GM23338 (cell line): Measurements from ENCODE around the gene LPGAT1. TPM values are rescaled to one million over a fixed set of nuclear protein-coding genes. Genes with fewer than 3 reads are reported as not detected.

Source experiments
- ATAC-seq: fragments of 200-7000 bp; cut with Tn5 transposase; 3 replicates; pipeline ENCODE4 v1.9.1; 2020
- DNase-seq: peaks from one replicate; pipeline ENCODE4 v3.0.0-alpha.2; 2015; ENCODE audit warnings: low spot score
- H2AFZ ChIP-seq: fragments of 200-600 bp; sonication (generic); 2 replicates; pipeline ENCODE4 v1.8.0; 2016; ENCODE audit warnings: antibody characterized with exemption, mild to moderate bottlenecking, moderate library complexity
- H3F3A ChIP-seq: fragments of 200-600 bp; sonication (generic); replicated peaks from 2 replicates; pipeline ENCODE4 v1.8.0; 2017; ENCODE audit warnings: antibody characterized with exemption, mixed run types, low read depth
- H3K27ac ChIP-seq: fragments of 200-600 bp; sonication (generic); 2 replicates; pipeline ENCODE4 v1.6.1; 2016; ENCODE audit warnings: low read depth
- H3K27me3 ChIP-seq: fragments of 200-600 bp; sonication (generic); 2 replicates; pipeline ENCODE4 v1.8.0; 2016; ENCODE audit warnings: mild to moderate bottlenecking, mixed run types, moderate library complexity; ENCODE audit not compliant: insufficient read depth
- H3K36me3 ChIP-seq: fragments of 200-600 bp; sonication (generic); 2 replicates; pipeline ENCODE4 v1.8.0; 2016; ENCODE audit warnings: mild to moderate bottlenecking; ENCODE audit not compliant: insufficient read depth
- H3K4me1 ChIP-seq: fragments of 200-600 bp; sonication (generic); 2 replicates; pipeline ENCODE4 v1.8.0; 2016; ENCODE audit warnings: mild to moderate bottlenecking, moderate library complexity; ENCODE audit not compliant: insufficient read depth
- H3K4me2 ChIP-seq: fragments of 200-600 bp; sonication (generic); 2 replicates; pipeline ENCODE4 v1.7.1; 2017; ENCODE audit warnings: mixed run types
- H3K4me3 ChIP-seq: fragments of 200-600 bp; sonication (generic); 2 replicates; pipeline ENCODE4 v1.6.1; 2016; ENCODE audit warnings: mixed run types
- H3K79me2 ChIP-seq: fragments of 200-600 bp; sonication (generic); replicated peaks from 2 replicates; pipeline ENCODE4 v1.8.0; 2017; ENCODE audit warnings: mild to moderate bottlenecking; ENCODE audit not compliant: insufficient read depth
- H3K9me2 ChIP-seq: fragments of 200-600 bp; sonication (generic); 2 replicates; pipeline ENCODE4 v1.8.0; 2017; ENCODE audit not compliant: insufficient read depth
- H4K20me1 ChIP-seq: fragments of 200-600 bp; sonication (generic); replicated peaks from 2 replicates; pipeline ENCODE4 v1.8.0; 2017; ENCODE audit warnings: mild to moderate bottlenecking; ENCODE audit not compliant: insufficient read depth
- H3K27ac Mint-ChIP-seq: 2 replicates; pipeline ENCODE4 v1.8.0; 2020; ENCODE audit warnings: inconsistent platforms, mild to moderate bottlenecking, moderate library complexity, mixed read lengths
- H3K27me3 Mint-ChIP-seq: 3 replicates; pipeline ENCODE4 v1.8.0; 2022; ENCODE audit warnings: low read depth, mild to moderate bottlenecking, moderate library complexity, mixed read lengths, inconsistent platforms; ENCODE audit not compliant: insufficient read depth, poor library complexity
- H3K36me3 Mint-ChIP-seq: 3 replicates; pipeline ENCODE4 v1.8.0; 2021; ENCODE audit warnings: low read depth, mild to moderate bottlenecking, inconsistent platforms, moderate library complexity, mixed read lengths
- H3K4me1 Mint-ChIP-seq: 3 replicates; pipeline ENCODE4 v1.8.0; 2020; ENCODE audit warnings: mild to moderate bottlenecking, inconsistent platforms, mixed read lengths
- H3K4me3 Mint-ChIP-seq: 3 replicates; pipeline ENCODE4 v1.8.0; 2021; ENCODE audit warnings: moderate library complexity, mild to moderate bottlenecking, inconsistent platforms, mixed read lengths
- H3K9me3 Mint-ChIP-seq: 3 replicates; pipeline ENCODE4 v1.8.0; 2020; ENCODE audit warnings: moderate library complexity, mild to moderate bottlenecking, inconsistent platforms, mixed read lengths
- EZH2phosphoT487 ChIP-seq: fragments of 200-600 bp; sonication (generic); IDR thresholded peaks from one replicate; pipeline ENCODE4 v1.8.1; 2018; ENCODE audit warnings: antibody characterized with exemption; ENCODE audit not compliant: unreplicated experiment
- JUNB ChIP-seq: IDR thresholded peaks from one replicate; pipeline ENCODE4 v1.6.1; 2016; ENCODE audit warnings: antibody characterized with exemption; ENCODE audit not compliant: unreplicated experiment
- NANOG ChIP-seq: IDR thresholded peaks from 2 replicates; pipeline ENCODE4 v1.6.1; 2016; ENCODE audit warnings: antibody characterized with exemption, borderline replicate concordance
- STAT1 ChIP-seq: IDR thresholded peaks from one replicate; pipeline ENCODE4 v1.6.1; 2016; ENCODE audit warnings: antibody characterized with exemption; ENCODE audit not compliant: unreplicated experiment
- ZNF114 ChIP-seq: fragments of 250-450 bp; sonication (Bioruptor Pico); IDR thresholded peaks from 2 replicates; pipeline ENCODE4 v1.5.0; 2020; ENCODE audit warnings: mild to moderate bottlenecking, moderate library complexity
- polyA plus RNA-seq: library from polyadenylated mRNA; unstranded; fragments of >200 nt; fragmentation: Nextera tagmentation; extraction: Ambion mirVana; gene quantifications from 2 replicates; pipeline ENCODE4 v1.2.1, GENCODE V29; 2016
- total RNA-seq: library from RNA; depleted of rRNA; stranded (reverse); fragments of >200 nt; shearing (Covaris generic); gene quantifications from 2 replicates; pipeline ENCODE4 v1.2.3, GENCODE V29; 2014
- TF ChIP-seq, protein P1 (sequence below): fragments of 250-450 bp; sonication (Bioruptor Pico); IDR thresholded peaks from 2 replicates; pipeline ENCODE4 v1.5.0; 2020; ENCODE audit warnings: mild to moderate bottlenecking, moderate library complexity
- TF ChIP-seq, protein P2 (sequence below): IDR thresholded peaks from one replicate; pipeline ENCODE4 v1.6.1; 2018; ENCODE audit warnings: antibody characterized with exemption; ENCODE audit not compliant: unreplicated experiment

LPGAT1 gene
- total and polyA plus RNA-seq, 2 experiments from 2014 or later = 3.3 to 16.4 TPM

DNA sequence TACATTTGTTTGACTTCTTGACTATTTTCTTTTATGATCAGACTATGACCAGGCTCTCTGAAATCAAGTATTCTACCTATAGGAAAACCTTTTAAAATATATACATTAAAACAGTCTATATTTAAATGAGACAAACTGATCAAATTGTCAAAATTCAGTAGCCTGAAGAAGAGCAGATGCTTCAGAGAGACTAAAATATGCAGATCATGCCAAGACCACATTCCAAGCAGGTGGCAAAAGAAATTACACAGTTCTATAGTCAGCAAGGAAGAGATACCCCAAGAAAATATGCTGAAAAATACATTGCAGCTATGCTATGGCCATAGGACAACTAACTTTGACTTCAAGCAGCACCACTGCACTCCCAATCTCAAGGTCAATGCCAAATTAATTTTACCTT is 3.5 kb downstream of the LPGAT1 start (continued):
- TF ChIP-seq, protein P1, sequence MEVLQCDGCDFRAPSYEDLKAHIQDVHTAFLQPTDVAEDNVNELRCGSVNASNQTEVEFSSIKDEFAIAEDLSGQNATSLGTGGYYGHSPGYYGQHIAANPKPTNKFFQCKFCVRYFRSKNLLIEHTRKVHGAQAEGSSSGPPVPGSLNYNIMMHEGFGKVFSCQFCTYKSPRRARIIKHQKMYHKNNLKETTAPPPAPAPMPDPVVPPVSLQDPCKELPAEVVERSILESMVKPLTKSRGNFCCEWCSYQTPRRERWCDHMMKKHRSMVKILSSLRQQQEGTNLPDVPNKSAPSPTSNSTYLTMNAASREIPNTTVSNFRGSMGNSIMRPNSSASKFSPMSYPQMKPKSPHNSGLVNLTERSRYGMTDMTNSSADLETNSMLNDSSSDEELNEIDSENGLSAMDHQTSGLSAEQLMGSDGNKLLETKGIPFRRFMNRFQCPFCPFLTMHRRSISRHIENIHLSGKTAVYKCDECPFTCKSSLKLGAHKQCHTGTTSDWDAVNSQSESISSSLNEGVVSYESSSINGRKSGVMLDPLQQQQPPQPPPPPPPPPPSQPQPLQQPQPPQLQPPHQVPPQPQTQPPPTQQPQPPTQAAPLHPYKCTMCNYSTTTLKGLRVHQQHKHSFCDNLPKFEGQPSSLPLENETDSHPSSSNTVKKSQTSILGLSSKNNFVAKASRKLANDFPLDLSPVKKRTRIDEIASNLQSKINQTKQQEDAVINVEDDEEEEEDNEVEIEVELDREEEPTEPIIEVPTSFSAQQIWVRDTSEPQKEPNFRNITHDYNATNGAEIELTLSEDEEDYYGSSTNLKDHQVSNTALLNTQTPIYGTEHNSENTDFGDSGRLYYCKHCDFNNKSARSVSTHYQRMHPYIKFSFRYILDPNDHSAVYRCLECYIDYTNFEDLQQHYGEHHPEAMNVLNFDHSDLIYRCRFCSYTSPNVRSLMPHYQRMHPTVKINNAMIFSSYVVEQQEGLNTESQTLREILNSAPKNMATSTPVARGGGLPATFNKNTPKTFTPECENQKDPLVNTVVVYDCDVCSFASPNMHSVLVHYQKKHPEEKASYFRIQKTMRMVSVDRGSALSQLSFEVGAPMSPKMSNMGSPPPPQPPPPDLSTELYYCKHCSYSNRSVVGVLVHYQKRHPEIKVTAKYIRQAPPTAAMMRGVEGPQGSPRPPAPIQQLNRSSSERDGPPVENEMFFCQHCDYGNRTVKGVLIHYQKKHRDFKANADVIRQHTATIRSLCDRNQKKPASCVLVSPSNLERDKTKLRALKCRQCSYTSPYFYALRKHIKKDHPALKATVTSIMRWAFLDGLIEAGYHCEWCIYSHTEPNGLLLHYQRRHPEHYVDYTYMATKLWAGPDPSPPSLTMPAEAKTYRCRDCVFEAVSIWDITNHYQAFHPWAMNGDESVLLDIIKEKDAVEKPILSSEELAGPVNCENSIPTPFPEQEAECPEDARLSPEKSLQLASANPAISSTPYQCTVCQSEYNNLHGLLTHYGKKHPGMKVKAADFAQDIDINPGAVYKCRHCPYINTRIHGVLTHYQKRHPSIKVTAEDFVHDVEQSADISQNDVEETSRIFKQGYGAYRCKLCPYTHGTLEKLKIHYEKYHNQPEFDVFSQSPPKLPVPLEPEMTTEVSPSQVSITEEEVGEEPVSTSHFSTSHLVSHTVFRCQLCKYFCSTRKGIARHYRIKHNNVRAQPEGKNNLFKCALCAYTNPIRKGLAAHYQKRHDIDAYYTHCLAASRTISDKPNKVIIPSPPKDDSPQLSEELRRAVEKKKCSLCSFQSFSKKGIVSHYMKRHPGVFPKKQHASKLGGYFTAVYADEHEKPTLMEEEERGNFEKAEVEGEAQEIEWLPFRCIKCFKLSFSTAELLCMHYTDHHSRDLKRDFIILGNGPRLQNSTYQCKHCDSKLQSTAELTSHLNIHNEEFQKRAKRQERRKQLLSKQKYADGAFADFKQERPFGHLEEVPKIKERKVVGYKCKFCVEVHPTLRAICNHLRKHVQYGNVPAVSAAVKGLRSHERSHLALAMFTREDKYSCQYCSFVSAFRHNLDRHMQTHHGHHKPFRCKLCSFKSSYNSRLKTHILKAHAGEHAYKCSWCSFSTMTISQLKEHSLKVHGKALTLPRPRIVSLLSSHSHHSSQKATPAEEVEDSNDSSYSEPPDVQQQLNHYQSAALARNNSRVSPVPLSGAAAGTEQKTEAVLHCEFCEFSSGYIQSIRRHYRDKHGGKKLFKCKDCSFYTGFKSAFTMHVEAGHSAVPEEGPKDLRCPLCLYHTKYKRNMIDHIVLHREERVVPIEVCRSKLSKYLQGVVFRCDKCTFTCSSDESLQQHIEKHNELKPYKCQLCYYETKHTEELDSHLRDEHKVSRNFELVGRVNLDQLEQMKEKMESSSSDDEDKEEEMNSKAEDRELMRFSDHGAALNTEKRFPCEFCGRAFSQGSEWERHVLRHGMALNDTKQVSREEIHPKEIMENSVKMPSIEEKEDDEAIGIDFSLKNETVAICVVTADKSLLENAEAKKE (CRISPR knock-in tag) = no peak
- TF ChIP-seq STAT1 (no peak), EZH2phosphoT487 (no peak), JUNB (no peak), ZNF114 (CRISPR knock-in tag) (no peak), NANOG (no peak)
- TF ChIP-seq, protein P2, sequence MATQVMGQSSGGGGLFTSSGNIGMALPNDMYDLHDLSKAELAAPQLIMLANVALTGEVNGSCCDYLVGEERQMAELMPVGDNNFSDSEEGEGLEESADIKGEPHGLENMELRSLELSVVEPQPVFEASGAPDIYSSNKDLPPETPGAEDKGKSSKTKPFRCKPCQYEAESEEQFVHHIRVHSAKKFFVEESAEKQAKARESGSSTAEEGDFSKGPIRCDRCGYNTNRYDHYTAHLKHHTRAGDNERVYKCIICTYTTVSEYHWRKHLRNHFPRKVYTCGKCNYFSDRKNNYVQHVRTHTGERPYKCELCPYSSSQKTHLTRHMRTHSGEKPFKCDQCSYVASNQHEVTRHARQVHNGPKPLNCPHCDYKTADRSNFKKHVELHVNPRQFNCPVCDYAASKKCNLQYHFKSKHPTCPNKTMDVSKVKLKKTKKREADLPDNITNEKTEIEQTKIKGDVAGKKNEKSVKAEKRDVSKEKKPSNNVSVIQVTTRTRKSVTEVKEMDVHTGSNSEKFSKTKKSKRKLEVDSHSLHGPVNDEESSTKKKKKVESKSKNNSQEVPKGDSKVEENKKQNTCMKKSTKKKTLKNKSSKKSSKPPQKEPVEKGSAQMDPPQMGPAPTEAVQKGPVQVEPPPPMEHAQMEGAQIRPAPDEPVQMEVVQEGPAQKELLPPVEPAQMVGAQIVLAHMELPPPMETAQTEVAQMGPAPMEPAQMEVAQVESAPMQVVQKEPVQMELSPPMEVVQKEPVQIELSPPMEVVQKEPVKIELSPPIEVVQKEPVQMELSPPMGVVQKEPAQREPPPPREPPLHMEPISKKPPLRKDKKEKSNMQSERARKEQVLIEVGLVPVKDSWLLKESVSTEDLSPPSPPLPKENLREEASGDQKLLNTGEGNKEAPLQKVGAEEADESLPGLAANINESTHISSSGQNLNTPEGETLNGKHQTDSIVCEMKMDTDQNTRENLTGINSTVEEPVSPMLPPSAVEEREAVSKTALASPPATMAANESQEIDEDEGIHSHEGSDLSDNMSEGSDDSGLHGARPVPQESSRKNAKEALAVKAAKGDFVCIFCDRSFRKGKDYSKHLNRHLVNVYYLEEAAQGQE = no peak

DNA sequence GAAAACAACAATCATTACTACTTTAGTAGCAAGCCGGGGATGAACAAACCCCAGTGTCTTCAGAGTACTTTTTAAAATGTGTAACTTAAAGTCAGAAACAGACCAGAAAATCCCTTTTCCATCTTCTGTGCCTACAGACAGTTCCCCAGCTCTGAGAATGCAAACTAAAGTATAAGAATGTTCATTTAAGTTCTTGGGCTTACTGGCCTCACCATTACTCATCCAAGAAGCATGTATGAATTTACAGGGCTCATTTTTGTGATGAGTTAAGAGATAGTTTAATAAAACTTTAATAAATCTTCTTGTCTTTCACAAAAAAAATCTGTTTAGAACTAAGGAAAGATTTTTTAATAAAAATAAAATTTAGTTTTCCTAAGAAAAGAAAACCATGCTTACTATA is 4.6 kb downstream of the LPGAT1 start:
- Histone ChIP-seq H3K27ac (no peak overlapping the region), H3K4me3 (no peak overlapping the region), H3K27me3 (peaks cover 18% of the 10 kb centered on the region), H3K4me2 (no peak overlapping the region), H3K4me1 (peaks cover 5% of the 10 kb centered on the region; the same call in 1 of the 2 replicates), H3K9me2 (no peaks in the 10 kb centered on the region), H3K36me3 (no peaks in the 10 kb centered on the region), H2AFZ (no peak overlapping the region), H3F3A (no peaks in the 10 kb centered on the region), H3K79me2 (no peaks in the 10 kb centered on the region), H4K20me1 (peaks cover 6% of the 10 kb centered on the region)
- DNase-seq (no peak), ATAC-seq (no peak)
- Mint-ChIP-seq H3K9me3 (no peaks in the 10 kb centered on the region), H3K27me3 (peaks cover 8% of the 10 kb centered on the region), H3K36me3 (no peaks in the 10 kb centered on the region), H3K27ac (no peak overlapping the region), H3K4me3 (no peak overlapping the region), H3K4me1 (peaks cover 6% of the 10 kb centered on the region; the same call in 2 of the 3 replicates)
- TF ChIP-seq, protein P1 (CRISPR knock-in tag) = no peak
- TF ChIP-seq STAT1 = no peak
